ENCODE data around the gene PSMC1. TPM values are rescaled to one million over a fixed set of nuclear protein-coding genes. Genes with fewer than 3 reads are reported as not detected.

Gene PSMC1
- total RNA-seq, 1 donor from 2014 or later = 84.5 TPM

- no peak for DNase-seq (ENCODE audit: low spot score in 2 of 2, unreplicated experiment in 2 of 2)
- Mint-ChIP-seq H3K4me1 (no peaks in the 10 kb centered on the region), H3K9me3 (peaks cover 17% of the 10 kb centered on the region), H3K36me3 (peaks cover 36% of the 10 kb centered on the region), H3K27ac (no peak overlapping the region), H3K27me3 (ENCODE audit: low read depth) (no peaks in the 10 kb centered on the region), H3K4me3 (no peak overlapping the region)
- TF ChIP-seq CTCF (IDR thresholded peaks at IDR 0.05; ENCODE audit: unreplicated experiment) = no peak
Observed at GRCh38 chr14:90319173-90319572, 62.8 kb downstream of the PSMC1 start.

- Mint-ChIP-seq H3K27ac (no peak overlapping the region), H3K9me3 (peaks cover 17% of the 10 kb centered on the region), H3K27me3 (ENCODE audit: low read depth) (no peaks in the 10 kb centered on the region), H3K4me1 (no peaks in the 10 kb centered on the region), H3K4me3 (no peak overlapping the region), H3K36me3 (peaks cover 39% of the 10 kb centered on the region)
- no peak for DNase-seq (ENCODE audit: low spot score in 2 of 2, unreplicated experiment in 2 of 2)
- no peak for TF ChIP-seq CTCF (IDR thresholded peaks at IDR 0.05; ENCODE audit: unreplicated experiment)
Observed at GRCh38 chr14:90319634-90320541, 63.5 kb downstream of the PSMC1 start.

- Mint-ChIP-seq H3K36me3 (peaks cover 29% of the 10 kb centered on the region), H3K27ac (no peak overlapping the region), H3K4me1 (no peaks in the 10 kb centered on the region), H3K4me3 (no peak overlapping the region), H3K9me3 (peaks cover 17% of the 10 kb centered on the region), H3K27me3 (ENCODE audit: low read depth) (no peaks in the 10 kb centered on the region)
- DNase-seq (ENCODE audit: low spot score in 2 of 2, unreplicated experiment in 2 of 2) = no peak
- TF ChIP-seq CTCF (IDR thresholded peaks at IDR 0.05; ENCODE audit: unreplicated experiment) = no peak
Observed at GRCh38 chr14:90321891-90322290, 65.5 kb downstream of the PSMC1 start.

Other genes with a start within 250 kb of the PSMC1 start
- gene KCNK13, start 194.6 kb upstream of the PSMC1 start, total RNA-seq = not detected in 3 replicates
- gene NRDE2, start 75.4 kb downstream of the PSMC1 start, total RNA-seq = 38.5 to 42.7 TPM (median 40.8 TPM) in 3 replicates
- 130 to 134 TPM (median 132 TPM) in 3 replicates for gene CALM1, start 140.5 kb downstream of the PSMC1 start, total RNA-seq

Data from mesothelial cell of epicardium (in vitro differentiated cells).